MCF 10A (cell line): ENCODE results near the gene FJX1. TPM values are rescaled to one million over a fixed set of nuclear protein-coding genes. Genes with fewer than 3 reads are reported as not detected.
A peak's percentile ranks its signal among the peaks of the same experiment; 100 is the strongest.
"Not testable (repeated sequence)": the region's sequence is repeated elsewhere in the genome, so short reads cannot be mapped to it uniquely, and the experiment has no call there.

ENCODE experiments used
- BruUV-seq: library from RNA; stranded (reverse); fragments of 400-500 nt; replicated peaks from 2 replicates; lab custom pipeline; 2021; lab: Mats Ljungman, UMichigan
- CTCF ChIA-PET: fragments of 300-600 bp; sonication (Branson Sonifier 250); formaldehyde crosslinking; extraction: SDS; loops from one replicate; lab custom pipeline; 2021; ENCODE audit warnings: antibody characterized with exemption, inconsistent platforms; lab: Yijun Ruan, JAX
- POLR2A ChIA-PET: fragments of 300-600, 350-650 bp; sonication (Branson Sonifier 250); formaldehyde crosslinking; extraction: SDS; loops from one replicate; lab custom pipeline; 2020; ENCODE audit warnings: antibody characterized with exemption, inconsistent platforms; lab: Yijun Ruan, JAX
- DNase-seq: peaks from one replicate; pipeline ENCODE4 v3.0.0-alpha.2; 2018; ENCODE audit not compliant: unreplicated experiment
- H3K27ac Mint-ChIP-seq: one replicate; pipeline ENCODE4 v1.8.0; 2022; ENCODE audit warnings: mild to moderate bottlenecking, low read depth, mixed read lengths; ENCODE audit not compliant: unreplicated experiment
- H3K27me3 Mint-ChIP-seq: one replicate; pipeline ENCODE4 v1.8.0; 2022; ENCODE audit warnings: mixed read lengths; ENCODE audit not compliant: insufficient read depth, unreplicated experiment
- H3K36me3 Mint-ChIP-seq: one replicate; pipeline ENCODE4 v1.8.0; 2022; ENCODE audit warnings: mild to moderate bottlenecking, moderate library complexity, mixed read lengths; ENCODE audit not compliant: insufficient read depth, unreplicated experiment
- H3K4me1 Mint-ChIP-seq: one replicate; pipeline ENCODE4 v1.8.0; 2022; ENCODE audit warnings: mixed read lengths; ENCODE audit not compliant: insufficient read depth, unreplicated experiment
- H3K4me3 Mint-ChIP-seq: one replicate; pipeline ENCODE4 v1.8.0; 2022; ENCODE audit warnings: mild to moderate bottlenecking, moderate library complexity, mixed read lengths; ENCODE audit not compliant: unreplicated experiment
- H3K9me3 Mint-ChIP-seq: one replicate; pipeline ENCODE4 v1.8.0; 2022; ENCODE audit warnings: mixed read lengths; ENCODE audit not compliant: unreplicated experiment
- CTCF ChIP-seq: fragments of 200-600 bp; IDR thresholded peaks from one replicate; pipeline ENCODE4 v1.8.0; 2022; ENCODE audit warnings: antibody characterized with exemption, mild to moderate bottlenecking; ENCODE audit not compliant: unreplicated experiment
- intact Hi-C: fragments of 100-400 bp; cut with micrococcal nuclease; formaldehyde crosslinking; loops from 2 replicates; pipeline ENCODE4 v1.14.1; 2022
- total RNA-seq: library from RNA; stranded (reverse); gene quantifications from 2 replicates; pipeline ENCODE4 v1.2.3, GENCODE V29; 2022

The FJX1 gene
- total RNA-seq, 1 experiment from 2014 or later, result 53.7 TPM

- Mint-ChIP-seq H3K36me3 (peaks cover 16% of the 10 kb centered on the region), H3K9me3 (peaks cover 20% of the 10 kb centered on the region)
- CTCF ChIA-PET, result interaction anchor here (0.8 kb wide), 2 partner anchors 20 to 128 kb away, joined by 4 to 5 read pairs; no protein-coding TSS in a partner anchor
Measured at GRCh38 chr11:35663408-35663702, 45.1 kb downstream of the FJX1 start.

GRCh38 chr11:35664977-35665441, 46.7 kb downstream of the FJX1 start:
- peaks cover 20% of the 10 kb centered on the region for H3K9me3 Mint-ChIP-seq
- H3K4me1 Mint-ChIP-seq, result peaks cover 27% of the 10 kb centered on the region
- CTCF ChIA-PET, result no interaction called here
- no peak for DNase-seq
- H3K27ac Mint-ChIP-seq, result peak overlapping the region; percentile 100
- no TSS peak for BruUV-seq
- no peak for TF ChIP-seq CTCF
- H3K27me3 Mint-ChIP-seq, result no peaks in the 10 kb centered on the region
- H3K36me3 Mint-ChIP-seq, result peaks cover 19% of the 10 kb centered on the region
- H3K4me3 Mint-ChIP-seq, result peak overlapping the region; percentile 100
- POLR2A ChIA-PET, result interaction anchor here (0.6 to 0.7 kb wide), 2 partner anchors 13 to 30 kb away, joined by 3 read pairs; no protein-coding TSS in a partner anchor
- intact Hi-C loops, result loop anchor here (5.0 kb wide), 2 partner anchors 132 to 157 kb away; no protein-coding TSS in a partner anchor

More at GRCh38 chr11:35663408-35663702, 45.1 kb downstream of the FJX1 start:
- TF ChIP-seq CTCF, result no peak
- Mint-ChIP-seq H3K27ac (peak overlapping the region; percentile 100), H3K27me3 (no peaks in the 10 kb centered on the region), H3K4me3 (peak overlapping the region; percentile 100), H3K4me1 (peaks cover 25% of the 10 kb centered on the region)
- POLR2A ChIA-PET, result interaction anchor here (1.1 to 5.2 kb wide), 4 partner anchors 12 to 44 kb away, joined by 3 to 69 read pairs (median 8); partner anchors contain the start of gene FJX1
- intact Hi-C loops, result loop anchor here (5.0 kb wide), 2 partner anchors 134 to 159 kb away; no protein-coding TSS in a partner anchor
- BruUV-seq, result TSS peak; percentile 33
- no peak for DNase-seq

- no peak overlapping the region for H3K4me3 Mint-ChIP-seq
- BruUV-seq, result no TSS peak
- H3K4me1 Mint-ChIP-seq, result peaks cover 43% of the 10 kb centered on the region
- TF ChIP-seq CTCF, result no peak
- H3K36me3 Mint-ChIP-seq, result peaks cover 27% of the 10 kb centered on the region
- POLR2A ChIA-PET, result interaction anchor here (0.6 kb wide), 2 partner anchors 47 to 141 kb away, joined by 4 to 5 read pairs; no protein-coding TSS in a partner anchor
- no peak for DNase-seq
- peaks cover 20% of the 10 kb centered on the region for H3K9me3 Mint-ChIP-seq
- CTCF ChIA-PET, result interaction anchor here (1.0 kb wide), 1 partner anchor 18 kb away, joined by 6 read pairs; no protein-coding TSS in a partner anchor
- H3K27me3 Mint-ChIP-seq, result no peaks in the 10 kb centered on the region
- no peak overlapping the region for H3K27ac Mint-ChIP-seq
- intact Hi-C loops, result no loop called here
Measured at GRCh38 chr11:35667257-35667656, 49.0 kb downstream of the FJX1 start.

- CTCF ChIA-PET, DNase-seq, H3K27ac Mint-ChIP-seq, BruUV-seq, POLR2A ChIA-PET, H3K27me3 Mint-ChIP-seq, intact Hi-C loops, H3K4me3 Mint-ChIP-seq: not testable (repeated sequence)
- peaks cover 22% of the 10 kb centered on the region for H3K36me3 Mint-ChIP-seq
- peaks cover 15% of the 10 kb centered on the region for H3K9me3 Mint-ChIP-seq
- peaks cover 48% of the 10 kb centered on the region for H3K4me1 Mint-ChIP-seq
Measured at GRCh38 chr11:35668350-35668749, 50.1 kb downstream of the FJX1 start.

Other genes with a start within 250 kb of the FJX1 start
- not detected in 2 replicates for gene SLC1A2, start 198.9 kb upstream of the FJX1 start, total RNA-seq
- 0.51 TPM in 1 of 2 replicates, not detected in the other for gene PAMR1, start 92.8 kb upstream of the FJX1 start, total RNA-seq
- gene TRIM44, start 44.3 kb downstream of the FJX1 start, total RNA-seq, result 98.5 and 103 TPM in 2 replicates